SIG-M5 (cell line): ENCODE measurements around the gene NGLY1.

ENCODE experiments used
- DNase-seq: peaks from one replicate; lab custom pipeline; 2025; lab: John Stamatoyannopoulos, UW

Gene NGLY1

GRCh38 chr3:25707268-25707926 is 75.8 kb downstream of the NGLY1 start:
- DNase-seq, result no peak

- no peak for DNase-seq
Observed at GRCh38 chr3:25706213-25706612, 77.0 kb downstream of the NGLY1 start.

GRCh38 chr3:25697553-25697952 is 85.7 kb downstream of the NGLY1 start:
- no peak for DNase-seq

GRCh38 chr3:25695731-25696420 is 87.4 kb downstream of the NGLY1 start:
- no peak for DNase-seq

- no peak for DNase-seq
Observed at GRCh38 chr3:25693238-25693637, 90.0 kb downstream of the NGLY1 start.

GRCh38 chr3:25692341-25692740 is 90.9 kb downstream of the NGLY1 start:
- DNase-seq, result no peak

- DNase-seq, result no peak
Observed at GRCh38 chr3:25690768-25691533, 92.3 kb downstream of the NGLY1 start.

- DNase-seq, result no peak
Observed at GRCh38 chr3:25689226-25689625, 94.0 kb downstream of the NGLY1 start.

GRCh38 chr3:25687742-25688141 is 95.5 kb downstream of the NGLY1 start:
- DNase-seq, result no peak

GRCh38 chr3:25686766-25687165 is 96.5 kb downstream of the NGLY1 start:
- no peak for DNase-seq

GRCh38 chr3:25683882-25684281 is 99.4 kb downstream of the NGLY1 start:
- no peak for DNase-seq

GRCh38 chr3:25683410-25683809 is 99.8 kb downstream of the NGLY1 start:
- no peak for DNase-seq

GRCh38 chr3:25679642-25680302 is 103.5 kb downstream of the NGLY1 start:
- DNase-seq, result no peak

- DNase-seq, result no peak
Observed at GRCh38 chr3:25679166-25679565, 104.1 kb downstream of the NGLY1 start.

- no peak for DNase-seq
Observed at GRCh38 chr3:25678581-25678980, 104.7 kb downstream of the NGLY1 start.

GRCh38 chr3:25677121-25677520 is 106.1 kb downstream of the NGLY1 start:
- no peak for DNase-seq

GRCh38 chr3:25674670-25675069 is 108.6 kb downstream of the NGLY1 start:
- no peak for DNase-seq

- no peak for DNase-seq
Observed at GRCh38 chr3:25673738-25674298, 109.4 kb downstream of the NGLY1 start.
